ENCODE results near the gene UQCRHL. TPM values are rescaled to one million over a fixed set of nuclear protein-coding genes. Genes with fewer than 3 reads are reported as not detected.

UQCRHL gene
- total and polyA plus RNA-seq, 10 of the 15 experiments (the other 5 are each of a cell fraction or from before 2014, with no cell fraction given): 1.4 to 17.3 (median 5.7) TPM

- TF ChIP-seq CTCF (IDR thresholded peaks at IDR 0.05 in 2 of 3, conservative IDR thresholded peaks at IDR 0.05 in 1 of 3; ENCODE audit: control insufficient read depth in 2 of 3, extremely low read depth in 1 of 3, insufficient read depth in 1 of 3, low read depth in 3 of 3, low read length in 3 of 3) (0 out of 6 replicates have a peak, but pooled peaks of 1 of the 3 experiments have one; percentile 4), POLR2A (IDR thresholded peaks at IDR 0.05; ENCODE audit: low read depth, low read length) (peak; percentile 83), ZNF207 (IDR thresholded peaks at IDR 0.05; ENCODE audit: borderline replicate concordance) (0 out of 2 replicates have a peak, but pooled peaks have one; percentile 33), HCFC1 (IDR thresholded peaks at IDR 0.05; ENCODE audit: low read length) (no peak), CBFB (IDR thresholded peaks at IDR 0.05; ENCODE audit: low read depth) (no peak), FOXM1 (IDR thresholded peaks at IDR 0.05; ENCODE audit: low read depth, low read length) (no peak), TARDBP (IDR thresholded peaks at IDR 0.05; ENCODE audit: borderline replicate concordance) (no peak), E2F4 (IDR thresholded peaks at IDR 0.05; ENCODE audit: low read depth, low read length) (peak; percentile 58), SP1 (IDR thresholded peaks at IDR 0.05; ENCODE audit: low read depth, low read length) (no peak), RELA (IDR thresholded peaks at IDR 0.05; ENCODE audit: borderline replicate concordance, partially characterized antibody) (peak; percentile 63), RB1 (IDR thresholded peaks at IDR 0.05; ENCODE audit: borderline replicate concordance) (peak; percentile 97; the same call in 1 of the 2 replicates), SPI1 (IDR thresholded peaks at IDR 0.05; ENCODE audit: borderline replicate concordance, insufficient read depth, low read depth, low read length) (peak; percentile 64; the same call in 1 of the 2 replicates), BRCA1 (IDR thresholded peaks at IDR 0.05; ENCODE audit: low read depth, low read length) (no peak), BACH1 (IDR thresholded peaks at IDR 0.05; ENCODE audit: borderline replicate concordance) (no peak), ASH2L (IDR thresholded peaks at IDR 0.05; ENCODE audit: borderline replicate concordance, low read depth) (no peak), SRF (IDR thresholded peaks at IDR 0.05; ENCODE audit: low read depth in 2 of 2, low read length in 2 of 2) (no peak), TCF7 (IDR thresholded peaks at IDR 0.05; ENCODE audit: borderline replicate concordance) (no peak), ZNF24 (IDR thresholded peaks at IDR 0.05) (peak; percentile 37; the same call in 1 of the 2 replicates)
- TF ChIP-seq, protein P1, sequence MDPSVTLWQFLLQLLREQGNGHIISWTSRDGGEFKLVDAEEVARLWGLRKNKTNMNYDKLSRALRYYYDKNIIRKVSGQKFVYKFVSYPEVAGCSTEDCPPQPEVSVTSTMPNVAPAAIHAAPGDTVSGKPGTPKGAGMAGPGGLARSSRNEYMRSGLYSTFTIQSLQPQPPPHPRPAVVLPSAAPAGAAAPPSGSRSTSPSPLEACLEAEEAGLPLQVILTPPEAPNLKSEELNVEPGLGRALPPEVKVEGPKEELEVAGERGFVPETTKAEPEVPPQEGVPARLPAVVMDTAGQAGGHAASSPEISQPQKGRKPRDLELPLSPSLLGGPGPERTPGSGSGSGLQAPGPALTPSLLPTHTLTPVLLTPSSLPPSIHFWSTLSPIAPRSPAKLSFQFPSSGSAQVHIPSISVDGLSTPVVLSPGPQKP (IDR thresholded peaks at IDR 0.05; ENCODE audit: low read depth, low read length): no peak
- TF ChIP-seq, protein P2, sequence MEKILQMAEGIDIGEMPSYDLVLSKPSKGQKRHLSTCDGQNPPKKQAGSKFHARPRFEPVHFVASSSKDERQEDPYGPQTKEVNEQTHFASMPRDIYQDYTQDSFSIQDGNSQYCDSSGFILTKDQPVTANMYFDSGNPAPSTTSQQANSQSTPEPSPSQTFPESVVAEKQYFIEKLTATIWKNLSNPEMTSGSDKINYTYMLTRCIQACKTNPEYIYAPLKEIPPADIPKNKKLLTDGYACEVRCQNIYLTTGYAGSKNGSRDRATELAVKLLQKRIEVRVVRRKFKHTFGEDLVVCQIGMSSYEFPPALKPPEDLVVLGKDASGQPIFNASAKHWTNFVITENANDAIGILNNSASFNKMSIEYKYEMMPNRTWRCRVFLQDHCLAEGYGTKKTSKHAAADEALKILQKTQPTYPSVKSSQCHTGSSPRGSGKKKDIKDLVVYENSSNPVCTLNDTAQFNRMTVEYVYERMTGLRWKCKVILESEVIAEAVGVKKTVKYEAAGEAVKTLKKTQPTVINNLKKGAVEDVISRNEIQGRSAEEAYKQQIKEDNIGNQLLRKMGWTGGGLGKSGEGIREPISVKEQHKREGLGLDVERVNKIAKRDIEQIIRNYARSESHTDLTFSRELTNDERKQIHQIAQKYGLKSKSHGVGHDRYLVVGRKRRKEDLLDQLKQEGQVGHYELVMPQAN (conservative IDR thresholded peaks at IDR 0.05): peak; percentile 69
- TF ChIP-seq, protein P3, sequence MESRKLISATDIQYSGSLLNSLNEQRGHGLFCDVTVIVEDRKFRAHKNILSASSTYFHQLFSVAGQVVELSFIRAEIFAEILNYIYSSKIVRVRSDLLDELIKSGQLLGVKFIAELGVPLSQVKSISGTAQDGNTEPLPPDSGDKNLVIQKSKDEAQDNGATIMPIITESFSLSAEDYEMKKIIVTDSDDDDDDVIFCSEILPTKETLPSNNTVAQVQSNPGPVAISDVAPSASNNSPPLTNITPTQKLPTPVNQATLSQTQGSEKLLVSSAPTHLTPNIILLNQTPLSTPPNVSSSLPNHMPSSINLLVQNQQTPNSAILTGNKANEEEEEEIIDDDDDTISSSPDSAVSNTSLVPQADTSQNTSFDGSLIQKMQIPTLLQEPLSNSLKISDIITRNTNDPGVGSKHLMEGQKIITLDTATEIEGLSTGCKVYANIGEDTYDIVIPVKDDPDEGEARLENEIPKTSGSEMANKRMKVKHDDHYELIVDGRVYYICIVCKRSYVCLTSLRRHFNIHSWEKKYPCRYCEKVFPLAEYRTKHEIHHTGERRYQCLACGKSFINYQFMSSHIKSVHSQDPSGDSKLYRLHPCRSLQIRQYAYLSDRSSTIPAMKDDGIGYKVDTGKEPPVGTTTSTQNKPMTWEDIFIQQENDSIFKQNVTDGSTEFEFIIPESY (IDR thresholded peaks at IDR 0.05): no peak
These were observed 39.8 kb upstream of the UQCRHL start, which contains the start of gene SPEN (continued) for GRCh38 chr1:15847100-15847892.
